A172 (cell line): Measurements from ENCODE around the gene PTMS. TPM values are rescaled to one million over a fixed set of nuclear protein-coding genes. Genes with fewer than 3 reads are reported as not detected.

Experiments
- DNase-seq: peaks from one replicate; pipeline ENCODE4 v3.0.0-alpha.2; 2015; ENCODE audit warnings: low spot score
- total RNA-seq: library from RNA; depleted of rRNA; stranded (reverse); fragments of >200 nt; shearing (Covaris generic); gene quantifications from 2 replicates; pipeline ENCODE4 v1.2.3, GENCODE V29; 2014

PTMS gene
- total RNA-seq, 1 experiment from 2014 or later = 86.8 TPM

GRCh38 chr12:6771509-6772330, 5.6 kb downstream of the PTMS start:
- no peak for DNase-seq

- DNase-seq = no peak
Measured at GRCh38 chr12:6772331-6772695, 6.2 kb downstream of the PTMS start, which contains the start of gene LAG3. LAG3 (plus strand) TSS chr12:6772520; CDS start chr12:6772853, 333 bp downstream.

- DNase-seq = no peak
Measured at GRCh38 chr12:6772726-6773589, 6.8 kb downstream of the PTMS start.

- DNase-seq = no peak
Measured at GRCh38 chr12:6773590-6774351, 7.6 kb downstream of the PTMS start.

- no peak for DNase-seq
Measured at GRCh38 chr12:6774499-6775062, 8.4 kb downstream of the PTMS start.

- no peak for DNase-seq
Measured at GRCh38 chr12:6775185-6776174, 9.3 kb downstream of the PTMS start.

- no peak for DNase-seq
Measured at GRCh38 chr12:6777386-6777785, 11.2 kb downstream of the PTMS start.

GRCh38 chr12:6778217-6778573, 12.0 kb downstream of the PTMS start:
- no peak for DNase-seq

GRCh38 chr12:6778574-6779550, 12.7 kb downstream of the PTMS start:
- DNase-seq = peak; percentile 81

- DNase-seq = no peak
Measured at GRCh38 chr12:6779708-6780432, 13.7 kb downstream of the PTMS start.

- DNase-seq = no peak
Measured at GRCh38 chr12:6780573-6780972, 14.4 kb downstream of the PTMS start.

- DNase-seq = no peak
Measured at GRCh38 chr12:6782119-6782518, 16.0 kb downstream of the PTMS start.

- DNase-seq = no peak
Measured at GRCh38 chr12:6782850-6783566, 16.8 kb downstream of the PTMS start.

GRCh38 chr12:6783828-6784227, 17.7 kb downstream of the PTMS start:
- DNase-seq = no peak

- DNase-seq = no peak
Measured at GRCh38 chr12:6784296-6784695, 18.1 kb downstream of the PTMS start.

- DNase-seq = no peak
Measured at GRCh38 chr12:6784761-6785160, 18.6 kb downstream of the PTMS start.

- no peak for DNase-seq
Measured at GRCh38 chr12:6786416-6787094, 20.4 kb downstream of the PTMS start.
